ENCODE results near the gene BTBD9. TPM values are rescaled to one million over a fixed set of nuclear protein-coding genes. Genes with fewer than 3 reads are reported as not detected.

The BTBD9 gene
- total RNA-seq, 1 experiment from 2014 or later = 10.8 TPM

DNA sequence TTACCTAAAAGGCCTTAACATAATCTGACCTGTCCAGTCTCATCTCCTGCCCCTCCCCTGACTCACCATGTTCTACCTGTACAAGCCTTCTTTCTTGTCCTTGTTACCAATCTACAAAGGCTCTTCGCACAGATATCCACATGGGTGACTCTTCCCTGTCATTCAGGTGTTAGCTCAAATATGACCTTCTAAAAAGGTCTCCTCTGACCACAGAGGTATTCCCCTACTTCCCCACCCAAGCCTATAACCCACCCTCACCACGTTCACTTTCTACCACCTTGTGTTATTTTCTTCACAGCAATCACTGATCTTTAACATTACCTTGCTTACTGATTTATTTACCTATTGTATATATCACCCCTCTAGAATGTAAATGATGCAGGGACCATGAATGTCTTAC lies 96.7 kb downstream of the BTBD9 start:
- CTCF ChIA-PET = no interaction called here
- no peak overlapping the region for H3K4me3 ChIP-seq
- no TSS peak for BruUV-seq (replicated peaks)
- H3K79me2 ChIP-seq (ENCODE audit: low read depth) = no peaks in the 10 kb centered on the region
- no peaks in the 10 kb centered on the region for H3K36me3 ChIP-seq (ENCODE audit: low read depth)
- no peaks in the 10 kb centered on the region for H3K27me3 ChIP-seq (ENCODE audit: insufficient read depth, low read depth)
- H2AFZ ChIP-seq = no peak overlapping the region
- no peak overlapping the region for H3K27ac ChIP-seq
- no peaks in the 10 kb centered on the region for H3K9me2 ChIP-seq (ENCODE audit: insufficient read depth)
- H3K4me2 ChIP-seq = no peak overlapping the region
- DNase-seq = no peak
- no peaks in the 10 kb centered on the region for H3F3A ChIP-seq (ENCODE audit: insufficient read depth, low read depth)
- no peak for TF ChIP-seq EZH2 (IDR thresholded peaks at IDR 0.05; ENCODE audit: low read depth)
- TF ChIP-seq, protein P1, sequence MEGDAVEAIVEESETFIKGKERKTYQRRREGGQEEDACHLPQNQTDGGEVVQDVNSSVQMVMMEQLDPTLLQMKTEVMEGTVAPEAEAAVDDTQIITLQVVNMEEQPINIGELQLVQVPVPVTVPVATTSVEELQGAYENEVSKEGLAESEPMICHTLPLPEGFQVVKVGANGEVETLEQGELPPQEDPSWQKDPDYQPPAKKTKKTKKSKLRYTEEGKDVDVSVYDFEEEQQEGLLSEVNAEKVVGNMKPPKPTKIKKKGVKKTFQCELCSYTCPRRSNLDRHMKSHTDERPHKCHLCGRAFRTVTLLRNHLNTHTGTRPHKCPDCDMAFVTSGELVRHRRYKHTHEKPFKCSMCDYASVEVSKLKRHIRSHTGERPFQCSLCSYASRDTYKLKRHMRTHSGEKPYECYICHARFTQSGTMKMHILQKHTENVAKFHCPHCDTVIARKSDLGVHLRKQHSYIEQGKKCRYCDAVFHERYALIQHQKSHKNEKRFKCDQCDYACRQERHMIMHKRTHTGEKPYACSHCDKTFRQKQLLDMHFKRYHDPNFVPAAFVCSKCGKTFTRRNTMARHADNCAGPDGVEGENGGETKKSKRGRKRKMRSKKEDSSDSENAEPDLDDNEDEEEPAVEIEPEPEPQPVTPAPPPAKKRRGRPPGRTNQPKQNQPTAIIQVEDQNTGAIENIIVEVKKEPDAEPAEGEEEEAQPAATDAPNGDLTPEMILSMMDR (conservative IDR thresholded peaks at IDR 0.05) = no peak
- POLR2A ChIA-PET (ENCODE audit: unreplicated experiment) = interaction anchor here (0.7 kb wide), 1 partner anchor 264 kb away, joined by 4 read pairs; no protein-coding TSS in a partner anchor
- H3K4me1 ChIP-seq (replicated peaks; ENCODE audit: insufficient read depth) = no peaks in the 10 kb centered on the region
- no peaks in the 10 kb centered on the region for H4K20me1 ChIP-seq (ENCODE audit: insufficient read depth)
- intact Hi-C loops (cut with micrococcal nuclease; ENCODE audit: unreplicated experiment) = no loop called here
- no peaks in the 10 kb centered on the region for H3K9me3 ChIP-seq (ENCODE audit: insufficient read depth, low read depth)

DNA sequence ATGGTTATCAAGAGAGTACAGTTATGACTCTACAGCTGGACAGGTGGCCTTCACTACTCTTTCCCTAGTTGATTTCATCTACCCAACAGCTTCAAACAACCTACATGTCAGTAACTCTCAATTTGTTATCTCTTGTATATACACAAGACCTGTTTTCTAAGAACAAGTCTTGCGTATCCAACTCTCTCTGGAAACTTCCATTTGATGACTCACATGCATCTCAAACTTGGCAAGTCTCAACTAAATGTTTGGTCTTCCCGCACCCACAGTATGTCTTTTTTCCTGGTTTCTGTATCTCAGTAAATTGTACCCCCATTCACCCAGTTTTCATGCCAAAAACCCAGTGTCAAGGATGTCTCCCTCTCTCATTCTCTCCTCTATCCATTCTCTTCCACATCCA lies 97.7 kb downstream of the BTBD9 start:
- no peaks in the 10 kb centered on the region for H3K79me2 ChIP-seq (ENCODE audit: low read depth)
- intact Hi-C loops (cut with micrococcal nuclease; ENCODE audit: unreplicated experiment) = no loop called here
- no TSS peak for BruUV-seq (replicated peaks)
- no peaks in the 10 kb centered on the region for H4K20me1 ChIP-seq (ENCODE audit: insufficient read depth)
- no peaks in the 10 kb centered on the region for H3K4me1 ChIP-seq (replicated peaks; ENCODE audit: insufficient read depth)
- no peak for TF ChIP-seq EZH2 (IDR thresholded peaks at IDR 0.05; ENCODE audit: low read depth)
- TF ChIP-seq, protein P1 (conservative IDR thresholded peaks at IDR 0.05) = no peak
- H3F3A ChIP-seq (ENCODE audit: insufficient read depth, low read depth) = no peaks in the 10 kb centered on the region
- no peaks in the 10 kb centered on the region for H3K36me3 ChIP-seq (ENCODE audit: low read depth)
- no peak for DNase-seq
- H2AFZ ChIP-seq = no peak overlapping the region
- H3K4me2 ChIP-seq = no peak overlapping the region
- H3K9me3 ChIP-seq (ENCODE audit: insufficient read depth, low read depth) = no peaks in the 10 kb centered on the region
- H3K4me3 ChIP-seq = no peak overlapping the region
- H3K9me2 ChIP-seq (ENCODE audit: insufficient read depth) = no peaks in the 10 kb centered on the region
- ChIA-PET CTCF (no interaction called here), POLR2A (ENCODE audit: unreplicated experiment) (no interaction called here)
- H3K27ac ChIP-seq = no peak overlapping the region
- no peaks in the 10 kb centered on the region for H3K27me3 ChIP-seq (ENCODE audit: insufficient read depth, low read depth)

DNA sequence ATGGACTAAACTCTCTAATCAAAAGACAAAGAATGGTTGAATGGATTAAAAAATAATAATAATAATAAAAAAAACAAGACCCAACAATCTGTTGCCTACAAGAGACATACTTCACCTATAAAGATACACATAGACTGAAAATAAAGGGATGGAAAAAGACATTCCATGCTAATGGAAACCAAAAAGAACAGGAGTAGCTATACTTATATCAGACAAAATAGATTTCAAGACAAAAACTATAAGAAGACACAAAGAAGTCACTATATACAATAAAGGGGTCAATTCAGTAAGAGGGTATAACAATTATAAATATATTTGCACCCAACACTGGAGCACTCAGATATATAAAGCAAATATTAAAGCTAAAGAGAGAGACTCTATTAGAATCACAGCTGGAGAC lies 106.7 kb downstream of the BTBD9 start:
- TF ChIP-seq, protein P1 (conservative IDR thresholded peaks at IDR 0.05) = no peak
- TF ChIP-seq EZH2 (IDR thresholded peaks at IDR 0.05; ENCODE audit: low read depth) = no peak
- no TSS peak for BruUV-seq (replicated peaks)
- Histone ChIP-seq H2AFZ (no peak overlapping the region), H3F3A (ENCODE audit: insufficient read depth, low read depth) (no peaks in the 10 kb centered on the region), H3K27ac (no peak overlapping the region), H3K36me3 (ENCODE audit: low read depth) (no peaks in the 10 kb centered on the region), H3K4me3 (no peak overlapping the region), H3K27me3 (ENCODE audit: insufficient read depth, low read depth) (no peaks in the 10 kb centered on the region), H3K9me2 (ENCODE audit: insufficient read depth) (no peaks in the 10 kb centered on the region), H3K4me2 (no peak overlapping the region), H4K20me1 (ENCODE audit: insufficient read depth) (no peaks in the 10 kb centered on the region), H3K4me1 (replicated peaks; ENCODE audit: insufficient read depth) (no peaks in the 10 kb centered on the region), H3K79me2 (ENCODE audit: low read depth) (no peaks in the 10 kb centered on the region), H3K9me3 (ENCODE audit: insufficient read depth, low read depth) (no peaks in the 10 kb centered on the region)
- POLR2A ChIA-PET (ENCODE audit: unreplicated experiment) = no interaction called here
- intact Hi-C loops (cut with micrococcal nuclease; ENCODE audit: unreplicated experiment) = no loop called here
- DNase-seq = no peak
- CTCF ChIA-PET = no interaction called here

Measured in PC-9 (cell line).